Urinary bladder (tissue), 4 donors: ENCODE results near the gene CORO6. TPM values are rescaled to one million over a fixed set of nuclear protein-coding genes. Genes with fewer than 3 reads are reported as not detected.
A peak's percentile ranks its signal among the peaks of the same experiment; 100 is the strongest.

ENCODE experiments used
- DNase-seq: peaks from one replicate; pipeline ENCODE4 v3.0.0-alpha.2; 2015; ENCODE audit errors: extremely low spot score
- H3K27ac ChIP-seq: one replicate; pipeline ENCODE4 v1.5.1; 2013; ENCODE audit warnings: low read depth, mild to moderate bottlenecking, moderate library complexity
- H3K36me3 ChIP-seq: one replicate; pipeline ENCODE4 v1.6.1; 2013; ENCODE audit warnings: mild to moderate bottlenecking, moderate library complexity; ENCODE audit not compliant: insufficient read depth
- H3K4me1 ChIP-seq: one replicate; pipeline ENCODE4 v1.6.1; 2013; ENCODE audit warnings: mild to moderate bottlenecking, moderate library complexity; ENCODE audit not compliant: insufficient read depth
- H3K4me3 ChIP-seq: one replicate; pipeline ENCODE4 v1.5.1; 2013; ENCODE audit warnings: low read depth, low read length
- WGBS: extraction: QIAGEN DNeasy Blood & Tissue Kit; methylation state at CpG from one replicate; pipeline ENCODE4 v1.1.7; 2013; 5-methylcytosine and 5-hydroxymethylcytosine counted together
- polyA plus RNA-seq: library from polyadenylated mRNA; stranded (reverse); fragments of 200-250 nt; gene quantifications from one replicate; pipeline ENCODE4 v1.2.3, GENCODE V29; 2013
- total RNA-seq: library from RNA; depleted of rRNA; stranded (reverse); fragments of >200 nt; gene quantifications from one replicate; pipeline ENCODE4 v1.2.3, GENCODE V29; 2014
- donor health status: healthy with polysubstance abuse.
- donor health status: healthy.

CORO6 gene
- total and polyA plus RNA-seq, 2 donors: 5.2 to 35.0 TPM

DNA sequence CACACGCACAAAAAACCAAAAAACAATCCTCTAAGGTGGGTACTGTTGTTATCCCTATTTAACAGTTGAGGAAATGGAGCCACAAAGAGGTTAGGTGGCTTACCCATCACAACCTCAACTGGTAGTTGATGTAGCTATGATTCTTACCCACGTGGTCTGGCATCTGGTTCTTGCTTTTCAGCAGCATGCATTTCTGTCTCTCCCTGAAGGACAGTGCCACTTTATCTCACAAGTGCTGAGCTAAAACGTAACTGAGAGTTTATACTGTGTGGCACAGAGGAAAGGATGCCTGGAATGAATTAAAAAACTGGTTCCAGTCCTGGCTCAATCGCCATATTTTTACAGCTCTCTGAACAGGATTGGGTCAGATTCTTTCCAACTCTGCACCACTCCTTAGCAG lies 1.9 kb upstream of the CORO6 start:
- Histone ChIP-seq H3K4me3 (no peak overlapping the region), H3K36me3 (no peaks in the 10 kb centered on the region), H3K27ac (no peak overlapping the region), H3K4me1 (no peaks in the 10 kb centered on the region)
- WGBS: 76% methylated on average over 4 of the region's 4 CpGs
- DNase-seq: no peak

DNA sequence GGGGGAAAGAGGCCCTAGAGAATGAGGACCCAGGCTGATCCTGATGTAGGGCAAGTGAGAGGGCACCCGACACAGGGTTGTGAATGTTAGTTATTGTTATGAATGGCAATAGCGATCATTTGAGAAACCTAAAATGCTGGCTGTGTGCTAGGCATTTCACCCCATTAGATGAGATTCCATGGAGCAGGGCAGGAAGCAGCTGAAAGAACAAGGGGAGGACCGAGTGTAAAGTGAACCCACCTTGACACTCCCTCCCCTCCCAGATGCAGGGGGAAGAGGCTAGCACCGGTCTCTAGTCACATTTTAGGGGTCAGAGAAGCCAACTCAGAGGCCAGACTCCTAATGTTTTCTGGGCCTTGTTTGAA lies 553 bp upstream of the CORO6 start:
- Histone ChIP-seq H3K27ac (no peak overlapping the region), H3K4me1 (no peaks in the 10 kb centered on the region)

DNA sequence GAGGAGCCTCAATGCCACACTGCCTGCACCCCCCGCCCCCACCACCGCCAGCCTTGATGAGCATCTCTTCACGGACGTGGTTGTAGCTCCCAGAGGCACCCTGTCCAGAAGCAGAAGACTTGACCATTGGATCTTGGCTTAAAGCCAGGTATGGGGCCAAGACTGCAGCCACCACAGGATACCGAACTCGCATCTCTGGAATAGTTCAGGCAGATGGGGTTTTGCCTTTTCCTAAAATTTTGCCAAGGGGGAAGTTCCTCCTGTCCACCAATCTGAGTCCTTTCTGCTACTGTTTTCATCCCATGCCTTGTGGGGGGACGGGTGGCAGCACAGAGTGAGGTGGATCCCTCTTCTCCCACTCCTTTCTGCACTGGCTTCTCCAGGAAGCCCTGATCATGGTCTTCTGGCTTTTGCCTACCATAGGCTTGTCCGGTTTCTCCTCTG lies 939 bp downstream of the CORO6 start:
- Histone ChIP-seq H3K4me3 (no peak overlapping the region), H3K27ac (no peak overlapping the region), H3K36me3 (no peaks in the 10 kb centered on the region), H3K4me1 (no peaks in the 10 kb centered on the region)
- DNase-seq: no peak
- WGBS: 74% methylated on average over 8 of the region's 8 CpGs

More for the DNA sequence above, 553 bp upstream of the CORO6 start:
- 48% methylated on average over 4 of the region's 4 CpGs for WGBS
- no peak overlapping the region for H3K4me3 ChIP-seq
- no peak for DNase-seq
- H3K36me3 ChIP-seq: no peaks in the 10 kb centered on the region

DNA sequence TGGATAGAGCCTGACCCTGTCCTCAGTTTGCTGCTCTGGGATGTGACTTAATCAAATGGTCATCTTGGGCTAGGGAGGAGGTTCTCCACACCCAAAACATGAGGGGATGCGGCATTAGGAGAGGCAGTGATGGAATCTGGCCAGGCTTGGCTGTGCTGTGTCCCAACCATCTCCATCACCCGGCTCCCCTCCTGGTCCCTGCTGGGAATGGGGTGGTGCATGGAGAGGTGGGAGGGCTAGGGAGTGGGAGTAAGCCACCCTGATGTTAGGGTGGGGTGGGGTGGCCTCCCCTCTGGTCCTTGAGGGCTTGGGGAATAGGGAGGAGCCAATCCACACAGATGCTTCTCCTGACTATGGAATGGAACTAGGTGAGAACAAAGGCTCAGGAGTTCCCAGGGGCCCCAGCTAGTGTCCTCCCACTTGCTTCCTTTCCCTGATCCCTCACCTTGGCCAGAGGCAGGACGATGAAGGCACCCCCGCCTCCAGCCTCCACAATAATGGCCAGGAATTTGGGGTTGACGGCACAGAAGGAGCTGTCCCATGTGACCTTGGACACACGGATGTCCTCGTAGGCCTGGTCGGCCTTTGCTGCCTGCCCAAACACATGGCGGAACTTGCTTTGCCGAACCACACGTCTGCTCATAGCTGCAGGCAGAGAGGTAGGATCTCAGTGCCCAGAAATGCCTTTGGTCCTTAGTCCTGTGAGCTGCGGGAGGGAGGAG lies 1.8 kb downstream of the CORO6 start:
- H3K4me3 ChIP-seq: no peak overlapping the region
- WGBS: 96% methylated on average over 12 of the region's 12 CpGs
- DNase-seq: no peak
- H3K4me1 ChIP-seq: no peaks in the 10 kb centered on the region
- no peaks in the 10 kb centered on the region for H3K36me3 ChIP-seq
- H3K27ac ChIP-seq: no peak overlapping the region

DNA sequence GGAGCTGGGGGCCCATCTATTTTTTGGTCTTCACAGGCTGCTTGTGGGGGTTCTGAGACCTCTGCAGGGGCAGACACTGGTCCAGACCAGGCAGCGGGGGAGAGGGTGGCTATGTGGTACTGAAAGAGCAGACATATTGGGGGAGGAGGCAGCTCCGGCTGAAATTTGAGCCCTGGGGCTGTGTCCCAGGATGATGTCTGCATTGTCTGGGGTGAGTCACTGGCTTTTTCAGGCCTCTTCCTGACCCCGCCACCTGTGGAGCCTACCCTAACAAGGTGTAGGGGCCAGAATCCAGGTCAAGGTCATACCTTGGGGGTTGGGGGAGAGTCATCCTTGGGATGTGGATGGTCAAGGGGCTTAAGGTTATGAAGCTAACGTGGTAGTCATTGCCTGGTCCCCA lies 2.4 kb downstream of the CORO6 start:
- H3K36me3 ChIP-seq: no peaks in the 10 kb centered on the region
- 96% methylated on average over 4 of the region's 4 CpGs for WGBS
- no peak for DNase-seq
- no peak overlapping the region for H3K27ac ChIP-seq
- H3K4me3 ChIP-seq: no peak overlapping the region
- no peaks in the 10 kb centered on the region for H3K4me1 ChIP-seq

DNA sequence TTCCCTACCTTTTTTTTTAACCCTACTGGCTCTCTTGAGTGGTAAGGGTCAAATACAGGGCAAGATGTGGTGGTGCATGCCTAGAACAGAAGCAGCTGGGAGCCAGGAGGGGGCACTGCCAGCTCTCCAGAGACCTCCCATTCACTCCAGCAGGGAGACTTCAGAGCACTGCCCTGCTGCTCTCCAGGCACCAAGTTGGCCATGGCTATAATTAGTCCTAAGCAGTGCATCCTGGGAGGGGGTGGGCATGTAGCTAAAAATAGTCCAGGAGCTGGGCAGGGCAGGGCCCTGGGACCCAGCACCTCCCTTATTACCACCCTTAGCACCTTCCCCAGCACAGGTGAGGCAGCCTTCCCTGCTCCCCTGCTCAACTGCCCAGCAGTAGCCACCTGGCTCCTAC lies 3.5 kb downstream of the CORO6 start:
- no peak overlapping the region for H3K27ac ChIP-seq
- DNase-seq: no peak
- H3K4me1 ChIP-seq: peaks cover 1% of the 10 kb centered on the region
- H3K4me3 ChIP-seq: no peak overlapping the region
- H3K36me3 ChIP-seq: no peaks in the 10 kb centered on the region

DNA sequence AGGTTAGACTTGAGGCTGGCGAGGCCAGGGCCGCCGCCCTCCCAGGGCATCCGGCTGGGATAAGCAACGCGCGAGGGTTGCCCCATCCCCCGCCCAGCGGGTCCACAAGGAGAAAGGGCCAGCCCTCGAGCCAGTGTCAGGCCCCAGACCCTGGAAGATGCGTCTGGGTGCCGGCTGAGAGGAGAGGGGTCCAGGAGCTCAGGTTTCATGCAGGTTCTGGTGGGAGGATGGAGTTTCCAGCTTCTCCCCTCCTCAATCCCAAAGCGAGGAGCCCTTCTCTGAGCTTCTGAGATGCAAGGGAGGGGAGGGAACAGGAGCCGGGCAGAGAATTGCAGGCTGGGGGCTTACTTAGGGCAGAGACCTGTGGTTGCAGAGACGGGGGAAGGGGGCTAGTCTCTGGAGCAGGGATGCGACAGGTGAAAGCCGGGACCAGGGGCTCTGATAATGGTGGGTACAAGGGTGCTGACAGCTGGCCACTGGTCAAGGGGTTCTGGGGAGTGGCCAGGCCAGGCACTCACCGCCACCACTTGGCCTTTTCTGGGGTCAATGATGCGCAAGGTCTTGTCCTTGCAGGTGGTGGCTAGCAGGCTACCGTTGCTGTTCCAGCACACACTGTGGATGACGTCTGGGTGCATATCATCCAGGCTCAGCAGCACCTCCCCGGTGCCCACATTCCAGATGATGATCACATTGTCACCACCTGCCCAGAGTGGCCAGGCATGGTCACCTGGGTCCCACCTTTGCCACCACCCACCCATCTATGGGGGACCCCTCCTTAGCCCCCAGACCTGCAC lies 4.2 kb downstream of the CORO6 start:
- H3K4me3 ChIP-seq: no peak overlapping the region
- no peak overlapping the region for H3K27ac ChIP-seq
- no peak for DNase-seq
- 50% methylated on average over 22 of the region's 22 CpGs for WGBS
- H3K4me1 ChIP-seq: peaks cover 1% of the 10 kb centered on the region
- no peaks in the 10 kb centered on the region for H3K36me3 ChIP-seq

DNA sequence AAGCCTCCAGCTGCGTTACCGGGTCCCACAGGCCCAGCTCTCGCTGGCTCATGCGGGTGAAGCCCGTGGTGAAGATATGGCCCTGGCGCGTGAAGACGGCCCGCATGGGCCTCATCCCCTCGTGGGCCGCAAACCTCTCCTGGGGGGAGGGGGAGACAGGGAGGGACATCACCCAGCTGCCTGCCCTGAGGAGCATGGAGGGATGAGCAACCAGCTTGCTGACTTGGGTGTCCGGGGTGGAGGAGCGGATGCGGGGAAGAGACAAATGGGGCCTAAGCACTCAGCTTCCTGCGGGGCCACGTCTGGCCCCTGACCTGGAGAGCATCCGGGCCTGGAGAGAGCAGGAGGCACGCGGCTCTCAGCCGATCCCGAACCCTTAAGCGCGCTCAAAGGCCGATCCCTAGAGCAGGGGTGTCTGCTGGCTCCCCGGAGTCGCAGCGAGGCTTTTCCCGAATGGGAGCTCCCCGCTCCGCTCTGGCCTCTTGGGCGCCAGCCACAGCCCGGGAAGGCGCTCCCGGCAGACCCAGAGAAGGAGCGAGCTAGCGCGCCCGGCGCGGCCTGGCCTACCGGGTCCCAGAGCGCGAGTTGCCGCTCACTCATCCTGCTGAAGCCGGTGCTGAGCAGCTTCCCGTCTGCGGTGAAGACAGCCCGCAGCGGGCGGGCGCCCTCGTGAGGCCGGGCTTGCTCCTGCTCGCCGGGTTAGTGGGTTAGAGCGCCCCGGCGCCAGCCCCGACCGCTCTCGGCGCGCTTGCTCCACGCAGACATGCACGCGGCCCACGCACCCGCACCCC lies 5.0 kb downstream of the CORO6 start:
- DNase-seq: no peak
- WGBS: 12% methylated on average over 68 of the region's 68 CpGs
- Histone ChIP-seq H3K4me3 (peak overlapping the region; percentile 27), H3K27ac (no peak overlapping the region), H3K4me1 (peaks cover 1% of the 10 kb centered on the region), H3K36me3 (no peaks in the 10 kb centered on the region)

DNA sequence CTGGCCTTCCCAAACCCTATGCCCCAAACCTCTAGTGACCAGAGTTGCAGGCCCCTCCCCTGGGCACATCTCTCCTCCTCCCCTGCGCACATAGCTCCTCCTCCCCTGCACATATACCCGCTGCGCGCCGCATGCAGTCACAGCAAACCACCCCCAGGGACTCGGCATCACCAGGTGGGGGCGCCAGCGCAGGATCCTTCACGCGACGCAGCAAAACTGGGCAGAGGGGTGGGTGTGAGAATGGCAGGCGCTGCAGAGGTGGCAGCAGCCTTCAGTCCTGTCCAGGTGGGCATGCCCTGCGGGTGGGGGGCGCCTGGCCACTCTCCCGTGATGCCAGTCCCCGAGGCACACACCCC lies 5.6 kb downstream of the CORO6 start:
- peaks cover 1% of the 10 kb centered on the region for H3K4me1 ChIP-seq
- H3K4me3 ChIP-seq: peak overlapping the region; percentile 27
- H3K27ac ChIP-seq: no peak overlapping the region
- no peak for DNase-seq
- H3K36me3 ChIP-seq: no peaks in the 10 kb centered on the region
- WGBS: 8% methylated on average over 16 of the region's 16 CpGs

DNA sequence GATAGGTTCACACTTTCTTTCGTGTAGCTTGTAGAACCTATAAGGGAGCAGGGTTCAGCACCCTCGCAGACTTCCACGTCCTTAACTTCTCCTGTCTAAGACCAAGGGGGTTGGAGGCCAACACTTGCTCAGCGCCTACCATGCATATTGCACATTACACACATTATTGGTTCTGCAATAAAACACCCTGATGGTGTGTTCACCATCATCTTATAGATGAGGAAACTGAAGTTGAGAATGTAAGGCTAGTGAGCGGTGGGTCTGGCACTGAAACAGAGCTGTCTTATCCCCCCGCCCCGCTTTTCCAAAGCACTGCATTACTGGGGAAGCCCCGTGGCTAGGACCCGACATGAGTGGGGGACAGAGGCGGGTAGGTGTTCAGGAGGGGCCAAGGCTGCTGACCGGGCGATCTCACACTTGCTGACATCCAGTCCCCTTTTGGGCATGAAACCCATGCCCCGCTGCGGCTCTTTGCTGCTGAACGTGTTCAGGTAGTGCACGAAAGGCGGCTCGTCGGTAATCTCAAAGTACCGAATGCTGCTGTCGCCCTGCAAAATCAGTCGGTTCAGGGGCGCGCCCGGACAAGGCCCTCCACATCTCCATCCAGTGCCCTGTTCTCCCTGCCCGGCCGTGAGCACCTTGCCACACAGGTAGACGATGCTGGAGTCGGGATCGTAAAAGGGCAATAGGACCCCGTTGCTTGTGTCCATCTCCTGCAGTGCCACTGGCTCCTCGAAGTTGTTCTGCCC lies 6.2 kb downstream of the CORO6 start:
- no peak for DNase-seq
- Histone ChIP-seq H3K4me3 (no peak overlapping the region), H3K27ac (no peak overlapping the region), H3K36me3 (no peaks in the 10 kb centered on the region), H3K4me1 (peaks cover 1% of the 10 kb centered on the region)
- 36% methylated on average over 32 of the region's 32 CpGs for WGBS

DNA sequence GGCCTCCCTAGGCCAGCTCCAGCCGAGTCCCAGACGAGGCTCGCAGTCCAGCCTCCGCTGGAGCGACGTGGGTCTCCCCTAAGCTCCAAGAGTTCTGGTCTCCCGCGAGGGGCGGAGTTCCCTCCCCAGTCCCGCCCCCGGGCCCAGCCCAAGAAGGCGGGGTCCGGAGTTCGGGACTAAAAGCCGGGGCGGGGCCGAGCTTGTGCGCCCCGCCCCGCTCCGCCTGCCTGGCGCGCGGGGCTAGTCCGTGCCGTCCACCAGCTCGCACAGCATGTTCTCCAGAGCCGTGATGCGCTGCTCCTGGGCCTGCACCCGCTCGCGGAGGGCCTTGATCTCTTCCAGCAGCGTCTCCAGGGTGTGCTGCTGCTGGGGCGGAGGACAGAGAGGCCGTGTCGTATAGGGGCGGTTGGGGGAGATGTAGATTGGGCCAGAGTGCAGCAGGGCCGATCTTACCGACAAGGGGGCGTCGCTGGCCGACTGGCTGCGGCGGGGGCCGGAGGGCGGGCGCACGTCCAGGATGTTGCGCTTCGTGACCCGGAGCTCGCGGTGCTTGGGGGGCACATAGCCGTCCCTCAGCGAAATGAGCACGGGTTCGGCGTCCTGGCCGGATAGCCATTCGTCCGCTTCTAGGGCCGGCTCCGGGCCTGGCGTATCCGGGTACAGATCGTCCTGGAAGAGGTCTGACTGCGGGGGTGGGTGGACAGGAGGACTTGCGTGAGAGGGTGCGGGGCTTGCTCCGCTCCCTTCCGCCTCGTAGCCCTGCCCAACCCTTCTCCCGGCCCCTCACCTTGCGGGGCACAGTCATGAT lies 7.0 kb downstream of the CORO6 start:
- WGBS: 7% methylated on average over 74 of the region's 74 CpGs
- Histone ChIP-seq H3K4me1 (peaks cover 1% of the 10 kb centered on the region), H3K27ac (no peak overlapping the region)

DNA sequence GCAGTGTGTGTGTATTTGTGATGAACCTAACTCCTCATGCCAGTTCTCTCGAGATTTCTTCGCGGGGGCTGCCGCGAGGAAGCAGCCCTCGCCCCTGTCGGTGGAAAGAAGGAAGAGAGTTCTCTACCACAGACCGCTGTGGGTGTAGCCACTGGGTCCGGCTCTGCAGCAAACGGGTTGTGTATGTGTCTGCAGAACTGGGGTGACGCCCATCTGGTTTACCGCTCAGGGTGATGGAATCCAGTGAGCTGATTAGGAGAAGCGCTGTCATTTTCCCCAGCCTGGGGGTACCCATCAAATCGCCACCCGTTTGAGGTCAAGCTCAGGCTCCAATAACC lies 7.7 kb downstream of the CORO6 start:
- H3K4me3 ChIP-seq: peak overlapping the region; percentile 6
- H3K27ac ChIP-seq: no peak overlapping the region
- no peak for DNase-seq
- WGBS: 22% methylated on average over 15 of the region's 15 CpGs
- no peaks in the 10 kb centered on the region for H3K36me3 ChIP-seq
- peaks cover 1% of the 10 kb centered on the region for H3K4me1 ChIP-seq

More for the DNA sequence above, 7.0 kb downstream of the CORO6 start:
- Histone ChIP-seq H3K36me3 (no peaks in the 10 kb centered on the region), H3K4me3 (peak overlapping the region; percentile 18)
- peak; percentile 64 for DNase-seq
